ENCODE data around the gene PRAMEF20.

PRAMEF20 gene

GRCh38 chr1:13462682-13463081 is 52.4 kb downstream of the PRAMEF20 start:
- DNase-seq (ENCODE audit: low spot score) = no peak

- DNase-seq (ENCODE audit: low spot score) = no peak
Observed at GRCh38 chr1:13465515-13465914, 55.3 kb downstream of the PRAMEF20 start.

- no peak for DNase-seq (ENCODE audit: low spot score)
Observed at GRCh38 chr1:13469343-13469742, 59.1 kb downstream of the PRAMEF20 start.
